ENCODE results near the gene TRNP1.

TRNP1 gene

DNA sequence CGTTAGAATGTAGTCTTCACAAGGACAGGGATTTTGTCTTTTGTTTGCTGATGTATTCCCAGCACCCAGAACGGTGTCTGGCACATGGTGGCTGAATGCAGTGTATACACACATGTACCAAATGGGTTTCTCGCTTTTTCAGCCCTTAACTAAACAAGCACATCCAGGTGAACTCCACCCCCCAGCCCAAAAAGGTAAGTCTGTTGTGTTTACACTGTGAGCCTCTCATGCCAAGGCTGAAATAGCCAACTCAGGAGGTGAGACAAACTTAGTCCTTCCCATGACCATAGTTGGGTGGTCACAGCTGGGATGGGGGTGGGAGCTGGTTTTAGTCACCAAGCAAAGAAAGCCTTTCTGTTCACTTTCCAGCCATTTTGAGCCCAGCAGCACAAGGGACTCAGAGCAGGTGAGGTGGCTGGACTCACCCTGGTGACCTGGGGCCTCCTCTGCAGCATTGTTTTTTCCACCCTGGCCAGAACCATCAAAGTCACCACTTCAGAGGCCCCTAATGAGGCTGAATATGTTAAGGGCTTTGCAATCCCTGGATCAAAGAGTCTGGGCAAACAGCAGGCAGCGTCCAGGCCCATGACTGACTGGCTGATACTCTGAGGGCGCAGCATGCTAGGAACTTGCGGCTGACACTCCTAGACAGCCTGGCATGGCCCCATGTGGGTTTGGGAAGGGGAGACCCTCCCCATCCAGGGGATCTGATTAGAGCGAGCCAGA is 10.4 kb downstream of the TRNP1 start:
- DNase-seq, result no peak

GRCh38 chr1:27004471-27005165 is 11.1 kb downstream of the TRNP1 start:
- DNase-seq, result no peak

DNA sequence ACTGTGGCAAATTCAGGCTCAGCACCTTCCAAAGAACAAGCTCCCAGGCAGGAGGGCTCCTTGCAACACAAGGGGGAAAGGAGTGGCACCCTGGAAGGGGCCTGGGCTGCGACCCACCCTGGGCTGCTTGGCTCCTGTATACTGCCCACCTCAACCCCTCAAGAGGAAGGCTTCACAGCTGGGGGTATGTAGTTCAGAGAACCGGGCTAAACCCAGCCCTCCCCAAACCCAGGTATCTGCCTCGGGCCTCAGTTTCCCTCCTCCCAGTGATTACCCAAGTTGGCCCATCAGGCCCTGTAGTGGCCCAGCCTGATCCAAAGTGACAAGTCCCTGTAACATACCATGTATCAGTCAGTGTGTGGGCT is 11.7 kb downstream of the TRNP1 start:
- no peak for DNase-seq

DNA sequence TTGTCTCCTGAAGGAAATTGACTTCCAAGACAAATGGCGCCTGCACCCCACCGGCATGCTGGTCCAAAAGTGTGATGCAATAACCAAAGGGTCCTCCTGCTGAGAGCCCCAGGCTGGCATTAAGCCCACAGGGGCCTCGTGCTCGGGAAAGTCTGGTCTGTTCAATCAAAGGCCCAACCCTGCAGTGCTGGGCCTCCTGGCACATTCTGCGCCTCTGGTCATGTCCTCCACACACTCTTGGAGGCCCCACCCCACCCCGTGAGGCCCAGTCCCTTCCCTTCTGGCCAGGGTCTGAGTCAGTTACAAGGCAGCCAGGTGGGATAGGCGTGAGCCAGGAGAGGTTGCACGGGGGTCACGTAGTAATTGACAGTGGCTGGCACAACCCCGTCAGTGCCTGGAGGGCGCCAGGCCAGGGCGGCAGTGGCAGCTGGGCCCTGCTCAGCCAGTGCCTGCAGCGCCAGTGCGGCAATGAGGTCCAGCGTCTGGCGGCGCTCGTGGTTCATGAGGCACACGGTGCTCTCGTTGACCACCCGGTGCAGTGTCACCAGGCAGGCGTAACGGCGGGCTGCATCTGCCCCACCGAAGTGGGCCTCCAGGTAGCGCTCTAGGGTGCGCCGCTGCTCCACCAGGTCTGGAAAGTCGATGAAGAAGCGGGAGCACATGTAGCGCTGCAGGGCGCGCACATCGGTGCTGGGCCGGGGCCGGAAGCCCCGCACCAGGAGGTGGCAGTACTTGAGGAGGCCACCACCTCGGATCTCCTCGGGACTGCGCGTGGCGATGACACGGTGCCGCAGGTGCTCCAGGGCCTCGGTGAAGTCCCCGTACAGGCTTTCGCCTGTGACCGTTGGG is 12.4 kb downstream of the TRNP1 start:
- DNase-seq, result no peak

DNA sequence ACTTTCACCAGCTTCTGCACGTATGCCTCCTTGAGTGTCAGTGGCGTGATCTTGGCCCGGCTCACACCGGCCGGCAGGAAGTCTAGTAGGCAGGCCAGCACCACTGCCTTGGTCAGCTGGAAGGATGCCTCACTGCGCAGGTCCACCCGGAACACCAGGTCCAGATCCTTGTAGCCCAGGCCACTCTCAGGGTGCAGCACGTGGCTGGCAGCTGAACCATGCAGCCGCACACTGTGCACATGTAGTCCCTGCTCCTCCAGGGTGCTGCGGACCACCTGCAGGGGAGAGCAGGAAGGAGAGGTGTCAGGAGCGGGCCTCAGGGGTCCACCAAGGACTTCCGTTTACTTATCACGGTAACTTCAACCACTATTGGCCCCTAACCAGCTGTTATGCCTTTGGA is 13.2 kb downstream of the TRNP1 start:
- DNase-seq, result no peak

DNA sequence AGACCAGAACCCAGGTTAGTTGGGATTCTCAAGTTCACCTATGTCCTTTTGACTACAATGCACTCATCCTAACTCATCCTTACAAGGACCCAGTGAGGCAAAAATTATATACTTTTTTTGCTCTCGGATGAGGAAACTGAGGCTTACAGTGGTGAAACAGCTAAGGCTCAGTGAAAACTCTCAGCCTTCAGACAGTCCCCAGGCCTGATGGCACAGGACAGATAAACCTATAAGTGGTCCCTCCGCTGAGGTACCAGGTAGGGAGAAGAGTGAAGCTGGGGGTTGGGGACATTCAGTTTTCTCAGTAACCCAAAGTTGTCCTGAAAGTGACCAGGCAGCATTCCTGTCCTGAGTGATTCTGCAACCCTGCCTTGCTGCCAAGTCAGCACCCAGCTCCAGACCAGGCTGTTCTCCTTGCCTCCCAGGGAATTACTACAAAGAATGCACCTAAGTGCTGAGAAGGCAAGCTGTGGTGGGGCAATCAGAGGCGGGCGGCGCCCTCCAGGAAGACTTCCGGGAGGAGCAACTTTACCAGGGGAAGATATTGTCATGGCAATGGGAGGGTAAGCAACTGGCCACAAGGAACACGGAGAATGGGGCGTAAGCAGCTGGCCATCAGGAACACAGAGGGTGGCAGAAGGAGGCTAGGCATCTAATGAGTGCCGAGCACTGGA is 14.6 kb downstream of the TRNP1 start:
- DNase-seq, result no peak

DNA sequence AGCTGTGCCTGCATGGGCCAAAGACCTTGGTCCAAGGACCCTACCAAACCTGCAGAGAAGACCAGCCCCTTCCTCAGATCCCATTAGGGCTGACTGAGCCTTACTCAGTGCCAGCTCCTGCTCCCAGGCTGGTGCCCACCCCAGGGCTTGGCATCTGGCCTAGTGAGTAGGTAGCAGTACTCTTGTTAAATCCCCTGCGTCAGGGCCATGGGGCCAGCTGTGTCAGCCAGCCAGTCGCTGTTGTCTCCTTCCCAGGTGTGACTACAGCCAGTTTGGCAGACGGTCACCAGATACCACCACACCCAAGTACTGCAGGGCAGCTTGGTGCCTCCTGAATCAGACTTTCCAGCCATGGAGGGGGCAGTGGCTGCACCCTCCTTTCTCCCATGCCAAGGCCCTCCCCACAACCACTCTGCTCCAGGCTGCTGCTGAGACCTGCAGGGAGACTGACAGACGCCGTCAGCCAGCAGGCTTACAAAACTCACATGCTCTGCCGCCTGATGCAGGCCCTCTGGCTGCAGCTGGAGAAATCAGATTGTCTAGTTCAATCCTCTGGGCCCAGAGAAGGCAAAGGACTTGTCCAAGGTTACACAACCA is 16.2 kb downstream of the TRNP1 start:
- no peak for DNase-seq

DNA sequence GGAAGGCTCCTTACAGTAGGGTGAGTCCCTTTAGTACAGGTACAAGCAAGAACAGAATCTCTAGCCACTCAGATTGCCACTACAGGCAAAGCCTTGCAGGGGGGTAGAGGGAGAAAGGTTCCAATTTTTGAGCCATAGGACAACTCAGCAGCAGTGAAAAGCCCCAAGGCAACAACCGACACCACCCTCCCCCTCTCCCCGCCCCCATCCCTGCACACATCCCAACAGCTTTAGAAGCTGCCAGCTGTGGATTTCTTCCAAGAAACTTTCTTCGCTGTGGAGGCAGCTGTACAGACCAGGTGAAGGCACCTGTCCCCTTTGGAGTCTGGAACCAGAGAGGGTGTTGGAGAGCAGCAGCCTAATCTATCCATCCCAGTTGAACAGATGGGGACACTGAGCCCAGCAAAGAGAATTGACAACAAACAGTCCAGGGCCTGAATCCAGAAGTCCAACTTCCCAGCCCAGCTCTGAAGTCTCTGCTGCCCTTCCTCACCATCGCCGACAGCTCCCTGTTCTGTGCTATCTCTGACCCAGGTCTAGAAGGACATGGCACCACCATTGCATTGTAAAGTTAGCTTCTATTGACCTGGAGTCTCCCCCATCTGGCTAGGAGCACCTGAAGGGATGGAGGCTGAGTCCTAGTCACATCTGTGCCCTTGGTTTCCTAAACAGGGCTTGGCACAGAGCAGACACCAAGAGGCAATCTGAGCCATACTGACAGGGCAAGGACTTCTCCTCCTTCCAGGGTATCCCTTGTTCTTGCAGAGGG is 16.9 kb downstream of the TRNP1 start:
- DNase-seq, result no peak

- DNase-seq, result no peak
These were observed 17.7 kb downstream of the TRNP1 start for GRCh38 chr1:27011058-27011764.

DNA sequence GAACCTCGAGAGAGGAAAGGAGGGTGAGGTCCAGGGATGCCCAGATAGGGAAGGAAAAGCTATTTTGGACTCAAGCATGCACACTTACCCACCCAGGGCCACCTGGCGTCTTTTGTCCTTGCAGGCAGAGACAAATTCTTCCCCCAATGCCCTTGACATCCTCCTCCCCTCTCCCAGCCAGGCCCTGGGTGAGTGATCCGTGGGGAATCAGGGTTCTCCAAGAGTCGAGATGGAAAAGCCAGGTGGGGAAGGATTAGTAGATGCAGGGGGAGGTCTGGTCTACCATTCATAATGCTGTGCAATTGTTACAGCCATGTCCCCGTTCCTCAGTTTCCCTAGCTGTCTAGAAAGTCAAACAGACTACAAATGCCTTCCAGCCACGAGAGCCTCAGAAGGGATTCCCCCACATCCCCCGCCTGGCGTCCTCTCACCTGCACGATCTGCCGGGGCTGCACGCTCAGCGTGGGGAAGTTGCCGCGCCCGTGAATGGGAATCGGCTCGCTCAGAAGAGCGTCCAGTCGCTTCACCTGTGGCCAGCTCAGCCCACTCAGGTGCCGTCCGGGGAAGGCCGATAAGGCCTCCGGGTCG is 18.6 kb downstream of the TRNP1 start:
- DNase-seq, result no peak

GRCh38 chr1:27015260-27015659 is 21.8 kb downstream of the TRNP1 start:
- DNase-seq, result no peak

DNA sequence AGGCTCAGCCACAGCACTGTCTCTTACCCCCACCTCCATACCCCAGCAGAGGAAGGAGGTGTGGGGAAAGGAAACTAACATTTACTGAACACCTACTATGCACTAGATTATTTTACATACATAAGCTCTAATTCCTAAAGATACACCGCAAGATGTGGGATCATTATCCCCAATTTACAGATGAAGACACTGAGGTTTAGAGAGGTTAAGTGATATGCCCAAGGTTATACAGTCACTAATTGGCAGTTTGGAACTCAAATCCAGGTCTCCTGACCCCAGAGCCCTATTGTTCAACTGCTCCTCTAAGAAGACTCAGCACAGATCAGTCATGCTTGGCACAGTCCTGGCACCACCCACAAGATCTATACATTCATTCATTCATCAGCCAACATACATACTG is 22.9 kb downstream of the TRNP1 start:
- no peak for DNase-seq

GRCh38 chr1:27017207-27017606 is 23.7 kb downstream of the TRNP1 start:
- no peak for DNase-seq

DNA sequence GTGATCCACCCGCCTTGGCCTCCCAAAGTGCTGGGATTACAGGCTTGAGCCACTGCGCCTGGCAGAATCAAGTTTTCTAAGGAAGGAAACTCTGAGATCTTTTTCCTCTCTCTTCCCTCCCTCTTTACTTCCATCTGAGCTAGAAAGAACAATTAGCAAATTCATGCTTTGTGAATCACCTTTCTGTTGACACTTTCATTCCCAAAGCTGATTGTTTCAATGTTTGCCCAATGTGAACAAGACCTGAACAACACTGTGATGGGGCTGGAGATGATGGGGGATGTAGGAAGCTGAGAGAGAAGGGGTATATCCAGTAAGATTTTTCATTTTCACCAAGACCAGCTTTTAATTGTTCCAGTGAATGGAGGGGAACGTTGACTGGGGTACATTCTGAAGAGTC is 24.8 kb downstream of the TRNP1 start:
- DNase-seq, result no peak

- DNase-seq, result no peak
These were observed 28.0 kb downstream of the TRNP1 start for GRCh38 chr1:27021354-27022031.

GRCh38 chr1:27025718-27026117 is 32.2 kb downstream of the TRNP1 start:
- no peak for DNase-seq

DNA sequence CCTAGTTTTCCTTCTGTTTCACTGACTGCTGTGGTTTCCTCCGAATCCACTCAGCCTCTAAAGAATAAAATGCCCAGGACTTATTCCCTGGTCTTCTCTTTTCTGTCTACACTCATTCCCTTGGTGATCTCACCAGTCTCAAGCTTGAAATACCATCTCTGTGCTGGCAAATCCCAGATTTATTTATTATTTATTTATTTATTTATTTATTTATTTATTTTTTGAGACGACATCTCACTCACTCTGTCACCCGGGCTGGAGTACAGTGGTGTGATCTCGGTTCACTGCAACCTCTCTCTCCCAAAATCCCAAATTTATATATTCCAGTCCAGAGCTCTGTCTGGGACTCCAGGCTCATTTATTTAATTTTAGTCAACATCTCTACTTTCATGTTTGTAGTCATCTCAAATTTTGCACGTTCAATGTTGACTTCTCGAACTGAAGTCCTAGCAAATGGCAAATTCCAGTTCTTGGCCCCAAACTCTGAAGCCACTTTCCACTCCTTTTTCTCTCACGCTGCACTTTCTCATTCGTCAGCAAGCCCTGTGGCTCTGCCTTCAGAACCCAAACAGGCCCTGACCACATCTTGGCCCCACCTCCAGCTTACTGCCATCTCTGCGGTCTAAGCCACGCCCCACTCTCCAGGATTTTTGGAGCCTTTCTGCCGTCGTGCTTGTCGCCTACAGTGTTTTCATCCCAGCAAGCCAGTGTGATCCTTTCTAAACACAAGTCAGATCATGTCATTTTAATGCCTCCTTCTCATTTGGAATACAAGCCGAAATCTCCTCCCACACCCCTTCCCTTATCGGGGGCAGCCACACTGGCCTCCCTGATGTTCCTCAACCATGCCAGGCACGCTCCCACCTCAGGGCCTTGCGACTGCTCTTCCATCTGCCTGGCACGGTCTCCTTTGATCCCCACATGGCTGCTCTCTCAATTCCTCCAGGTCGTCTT is 33.4 kb downstream of the TRNP1 start:
- no peak for DNase-seq

DNA sequence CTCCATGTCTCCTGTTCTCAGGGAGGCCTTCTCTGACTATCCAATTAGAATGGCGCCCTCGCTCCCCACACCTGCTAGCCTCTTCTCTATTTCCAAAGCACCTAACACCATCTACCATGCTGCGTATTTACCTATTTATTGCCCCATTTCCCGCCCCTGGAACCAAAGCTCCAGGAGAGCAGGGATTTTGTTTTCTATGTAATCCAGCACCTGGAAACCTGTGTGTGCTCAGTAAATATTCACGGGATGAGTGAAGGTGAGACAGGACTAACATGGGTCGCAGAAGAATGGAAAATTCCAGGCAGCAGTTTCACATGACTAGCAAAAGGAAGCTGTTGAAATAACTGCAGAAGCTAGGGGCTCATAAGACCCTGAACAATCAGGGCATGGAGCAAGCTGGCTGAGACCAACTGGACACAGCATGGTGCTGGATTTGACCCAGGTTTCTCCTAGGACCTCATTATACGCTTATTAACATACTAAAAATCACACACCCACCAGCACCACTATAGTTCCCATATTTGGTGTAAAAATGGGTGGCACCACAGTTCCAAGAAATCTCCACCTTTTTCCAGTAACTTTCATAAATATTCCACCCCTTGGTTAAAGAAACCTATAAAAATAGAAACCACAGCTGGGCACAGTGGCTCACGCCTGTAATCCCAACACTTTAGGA is 34.2 kb downstream of the TRNP1 start:
- no peak for DNase-seq

DNA sequence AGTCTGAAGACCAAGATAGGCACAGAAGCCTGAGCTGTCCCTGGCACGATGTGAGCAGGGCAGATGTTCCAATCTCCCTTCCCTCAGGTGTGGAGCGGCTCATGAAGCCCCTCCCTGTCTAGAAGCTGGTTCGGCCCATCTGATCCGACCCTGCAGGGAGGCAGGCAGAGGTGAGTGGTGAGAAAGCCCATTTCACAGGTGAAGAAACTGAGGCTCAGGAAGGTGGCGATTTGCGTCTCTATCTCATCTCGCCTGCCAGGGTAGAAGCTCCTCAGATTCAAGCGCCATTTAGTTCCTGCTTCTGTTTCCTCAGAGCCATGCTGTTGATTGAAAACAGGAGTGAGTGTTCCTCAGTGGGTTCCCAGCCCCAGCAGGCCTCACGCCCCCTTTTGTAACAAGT is 36.0 kb downstream of the TRNP1 start:
- DNase-seq, result no peak

Measured in NCI-H1436 (cell line).